ENCODE results near the gene SLC35F1.

- TF ChIP-seq EZH2 (IDR thresholded peaks at IDR 0.05): no peak
- TF ChIP-seq CTCF (IDR thresholded peaks at IDR 0.05): no peak
These were observed 3.5 kb downstream of the SLC35F1 start for GRCh38 chr6:117910549-117910948.
